ENCODE data around the gene CCDC32. TPM values are rescaled to one million over a fixed set of nuclear protein-coding genes. Genes with fewer than 3 reads are reported as not detected.

CCDC32 gene
- total RNA-seq, 2 experiments from 2014 or later = 28.6 to 29.2 TPM

GRCh38 chr15:40565333-40566238 is 744 bp upstream of the CCDC32 start:
- Mint-ChIP-seq H3K4me1 (ENCODE audit: low read depth) (peaks cover 51% of the 10 kb centered on the region), H3K4me3 (peak overlapping the region; percentile 96), H3K27me3 (peaks cover 2% of the 10 kb centered on the region), H3K9me3 (no peaks in the 10 kb centered on the region), H3K27ac (peak overlapping the region; percentile 92), H3K36me3 (peaks cover 7% of the 10 kb centered on the region)
- intact Hi-C loops (cut with micrococcal nuclease) = loop anchor here (1.0 to 5.0 kb wide), 6 partner anchors 29 to 717 kb away; partner anchors contain the start of genes C15orf62, DNAJC17, KNL1 and RAD51
- ChIA-PET POLR2A (interaction anchor here (0.6 kb wide), 1 partner anchor 12 kb away, joined by 4 read pairs; no protein-coding TSS in a partner anchor), CTCF (interaction anchor here (0.9 to 1.7 kb wide), 5 partner anchors 10 to 365 kb away, joined by 3 to 6 read pairs (median 4); partner anchors contain the start of gene KNL1)
- DNase-seq = peak; percentile 18

DNA sequence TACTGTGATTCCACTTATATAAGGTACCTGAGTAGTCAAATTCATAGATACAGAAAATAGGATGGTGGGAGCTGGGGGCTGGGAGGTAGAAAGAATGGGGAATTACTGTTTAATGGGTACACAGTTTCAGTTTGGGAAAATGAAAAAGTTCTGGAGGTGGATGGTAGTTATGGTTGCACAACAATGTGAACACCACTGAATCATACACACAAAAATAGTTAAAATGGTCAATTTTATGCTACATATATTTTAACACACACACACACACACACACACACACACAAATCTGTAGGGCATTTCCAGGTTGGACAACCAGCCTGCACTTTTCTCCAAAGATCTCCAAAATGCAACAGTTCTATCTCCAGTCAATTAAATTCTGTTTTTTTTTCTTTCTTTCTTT is 1.4 kb downstream of the CCDC32 start:
- Mint-ChIP-seq H3K36me3 (peaks cover 10% of the 10 kb centered on the region), H3K4me1 (ENCODE audit: low read depth) (peaks cover 50% of the 10 kb centered on the region), H3K27me3 (peaks cover 2% of the 10 kb centered on the region), H3K9me3 (no peaks in the 10 kb centered on the region), H3K4me3 (peak overlapping the region; percentile 40), H3K27ac (no peak overlapping the region)
- ChIA-PET POLR2A (no interaction called here), CTCF (interaction anchor here (0.6 to 1.2 kb wide), 3 partner anchors 27 to 131 kb away, joined by 3 to 4 read pairs (median 3); partner anchors contain the start of gene RAD51)
- DNase-seq = no peak
- intact Hi-C loops (cut with micrococcal nuclease) = no loop called here

DNA sequence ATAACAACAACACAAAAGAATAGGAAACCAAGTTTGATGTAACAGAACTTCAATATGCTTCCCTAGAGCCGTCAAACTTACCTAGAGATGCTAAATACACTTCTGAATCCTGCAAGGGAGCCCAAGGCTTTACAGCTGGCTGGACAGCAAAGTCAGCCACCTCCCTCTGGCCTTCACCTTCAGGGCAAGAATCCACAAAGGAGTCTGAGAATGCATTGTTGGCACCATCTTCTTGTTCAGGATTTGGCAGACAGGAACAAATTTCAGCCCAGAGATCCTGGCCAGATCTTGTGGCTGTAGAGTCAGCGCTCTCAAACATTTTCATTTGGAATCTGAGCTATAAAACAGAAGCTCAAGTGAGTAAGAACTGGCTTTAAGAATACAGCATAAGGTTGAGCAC is 2.2 kb downstream of the CCDC32 start:
- H3K27ac Mint-ChIP-seq = no peak overlapping the region
- H3K4me1 Mint-ChIP-seq (ENCODE audit: low read depth) = peaks cover 53% of the 10 kb centered on the region
- peaks cover 2% of the 10 kb centered on the region for H3K27me3 Mint-ChIP-seq
- DNase-seq = no peak
- intact Hi-C loops (cut with micrococcal nuclease) = no loop called here
- ChIA-PET POLR2A (no interaction called here), CTCF (interaction anchor here (0.6 to 1.2 kb wide), 3 partner anchors 27 to 132 kb away, joined by 3 to 4 read pairs (median 3); partner anchors contain the start of gene RAD51)
- no peak overlapping the region for H3K4me3 Mint-ChIP-seq
- H3K36me3 Mint-ChIP-seq = peaks cover 11% of the 10 kb centered on the region
- no peaks in the 10 kb centered on the region for H3K9me3 Mint-ChIP-seq

DNA sequence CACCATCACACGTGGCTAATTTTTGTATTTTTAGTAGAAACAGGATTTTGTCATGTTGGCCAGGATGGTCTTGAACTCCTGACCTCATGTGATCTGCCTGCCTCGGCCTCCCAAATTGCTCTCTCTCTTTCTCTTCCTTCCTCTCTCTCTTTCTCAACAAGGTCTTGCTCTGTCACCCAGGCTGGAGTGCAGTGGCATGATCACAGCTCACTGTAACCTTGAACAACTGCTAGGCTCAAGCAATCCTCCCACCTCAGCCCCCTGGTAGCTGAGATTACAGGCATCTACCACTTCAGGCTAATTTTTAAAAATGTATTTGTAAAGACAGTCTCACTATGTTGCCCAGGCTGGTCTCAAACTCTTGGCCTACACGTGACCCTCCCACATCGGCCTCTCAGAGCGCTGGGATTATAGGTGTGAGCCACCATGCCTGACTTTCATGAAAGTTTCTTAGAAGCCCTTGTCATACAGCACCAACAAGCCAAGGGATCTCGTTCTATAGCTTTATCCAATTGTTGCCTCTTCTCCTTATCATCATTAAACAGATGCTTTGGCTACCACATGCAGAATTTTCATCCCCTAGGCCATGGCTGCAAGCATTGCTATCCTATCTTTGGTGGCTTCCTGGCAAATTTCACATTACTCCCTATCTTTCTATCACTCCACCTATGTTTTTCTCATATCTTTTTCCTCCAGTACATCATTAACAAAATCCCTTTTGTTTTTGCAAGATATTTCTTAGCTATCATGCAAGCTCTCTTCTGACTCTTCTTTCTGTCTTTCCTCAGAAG is 5.7 kb downstream of the CCDC32 start:
- DNase-seq = no peak
- ChIA-PET POLR2A (interaction anchor here (0.7 kb wide), 1 partner anchor 10 kb away, joined by 3 read pairs; the partner anchor contains the start of gene RPUSD2), CTCF (interaction anchor here (1.3 kb wide), 1 partner anchor 52 kb away, joined by 3 read pairs; no protein-coding TSS in a partner anchor)
- intact Hi-C loops (cut with micrococcal nuclease) = no loop called here
- H3K4me3 Mint-ChIP-seq = no peak overlapping the region
- no peaks in the 10 kb centered on the region for H3K27me3 Mint-ChIP-seq
- peaks cover 30% of the 10 kb centered on the region for H3K36me3 Mint-ChIP-seq
- H3K27ac Mint-ChIP-seq = no peak overlapping the region
- H3K4me1 Mint-ChIP-seq (ENCODE audit: low read depth) = peaks cover 40% of the 10 kb centered on the region
- no peaks in the 10 kb centered on the region for H3K9me3 Mint-ChIP-seq

- H3K36me3 Mint-ChIP-seq = peaks cover 33% of the 10 kb centered on the region
- ChIA-PET CTCF (interaction anchor here (0.6 kb wide), 1 partner anchor 17 kb away, joined by 4 read pairs; no protein-coding TSS in a partner anchor), POLR2A (no interaction called here)
- no peak overlapping the region for H3K4me3 Mint-ChIP-seq
- no peaks in the 10 kb centered on the region for H3K9me3 Mint-ChIP-seq
- no peak overlapping the region for H3K27ac Mint-ChIP-seq
- no peak for DNase-seq
- H3K27me3 Mint-ChIP-seq = no peaks in the 10 kb centered on the region
- intact Hi-C loops (cut with micrococcal nuclease) = no loop called here
- peaks cover 20% of the 10 kb centered on the region for H3K4me1 Mint-ChIP-seq (ENCODE audit: low read depth)
These were observed 9.0 kb downstream of the CCDC32 start for GRCh38 chr15:40555876-40556275.

DNA sequence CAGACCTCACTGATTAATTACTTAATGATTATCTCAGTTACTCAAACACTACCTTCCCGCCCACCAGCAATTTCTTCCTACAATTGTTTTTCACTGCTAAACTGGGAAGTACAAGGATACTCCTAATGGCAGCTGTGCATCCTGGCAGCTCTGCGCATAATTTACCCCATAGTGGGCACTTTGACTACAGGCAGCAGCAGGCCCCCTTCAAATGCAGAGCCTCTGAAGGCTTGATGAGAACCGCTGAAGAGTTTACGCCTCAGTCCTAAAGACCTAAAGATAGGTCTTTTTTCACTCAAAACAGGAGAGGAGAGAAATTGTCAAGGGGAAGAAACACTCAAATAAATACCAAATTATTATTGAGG is 10.7 kb downstream of the CCDC32 start:
- ChIA-PET POLR2A (no interaction called here), CTCF (no interaction called here)
- DNase-seq = no peak
- no peaks in the 10 kb centered on the region for H3K27me3 Mint-ChIP-seq
- peaks cover 40% of the 10 kb centered on the region for H3K36me3 Mint-ChIP-seq
- no peak overlapping the region for H3K27ac Mint-ChIP-seq
- peaks cover 11% of the 10 kb centered on the region for H3K4me1 Mint-ChIP-seq (ENCODE audit: low read depth)
- no peak overlapping the region for H3K4me3 Mint-ChIP-seq
- intact Hi-C loops (cut with micrococcal nuclease) = no loop called here
- no peaks in the 10 kb centered on the region for H3K9me3 Mint-ChIP-seq

DNA sequence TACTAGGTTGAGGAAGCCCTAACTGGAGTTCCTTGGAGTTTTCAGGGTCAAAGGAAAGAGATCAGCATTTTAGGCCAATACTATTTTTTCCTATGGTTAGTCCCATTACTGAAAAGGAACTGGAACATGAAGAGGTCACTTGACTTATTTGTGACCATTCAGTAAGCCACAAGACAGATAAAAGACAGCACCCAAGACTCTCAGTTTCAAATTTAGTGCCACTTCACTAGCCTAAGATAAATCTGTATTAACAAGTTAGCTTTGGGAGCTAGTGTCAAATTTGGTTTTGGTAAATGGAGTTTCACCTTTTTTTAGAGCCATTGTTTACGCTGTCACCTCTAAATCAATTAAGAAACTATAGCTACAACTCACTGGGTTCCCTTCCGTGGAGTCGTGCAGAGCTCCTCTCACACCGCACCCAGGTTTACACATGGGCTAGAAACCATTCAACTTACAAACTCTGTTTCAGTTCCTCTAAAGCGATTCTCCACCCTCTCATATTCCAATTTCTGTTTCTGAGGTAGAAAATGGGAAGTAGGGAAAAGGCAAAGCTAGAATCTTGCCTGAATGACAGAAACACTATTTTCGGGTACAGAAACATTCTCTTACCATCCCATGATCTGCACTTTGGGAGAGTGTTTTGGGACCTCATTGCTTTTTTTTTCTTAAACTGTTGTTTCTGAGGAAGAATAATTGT is 14.4 kb downstream of the CCDC32 start:
- H3K4me1 Mint-ChIP-seq (ENCODE audit: low read depth) = no peaks in the 10 kb centered on the region
- H3K36me3 Mint-ChIP-seq = peaks cover 24% of the 10 kb centered on the region
- POLR2A ChIA-PET = no interaction called here
- intact Hi-C loops (cut with micrococcal nuclease) = no loop called here
- no peaks in the 10 kb centered on the region for H3K27me3 Mint-ChIP-seq
- DNase-seq = no peak
- CTCF ChIA-PET = interaction anchor here (0.7 kb wide), 1 partner anchor 18 kb away, joined by 3 read pairs; no protein-coding TSS in a partner anchor
- H3K9me3 Mint-ChIP-seq = no peaks in the 10 kb centered on the region
- H3K27ac Mint-ChIP-seq = no peak overlapping the region
- H3K4me3 Mint-ChIP-seq = no peak overlapping the region

- POLR2A ChIA-PET = no interaction called here
These were observed 14.9 kb downstream of the CCDC32 start for GRCh38 chr15:40549894-40550293.

GRCh38 chr15:40548610-40549009 is 16.2 kb downstream of the CCDC32 start:
- peaks cover 21% of the 10 kb centered on the region for H3K36me3 Mint-ChIP-seq
- DNase-seq = no peak
- H3K27me3 Mint-ChIP-seq = no peaks in the 10 kb centered on the region
- ChIA-PET CTCF (interaction anchor here (1.0 to 1.3 kb wide), 2 partner anchors 41 to 211 kb away, joined by 4 to 6 read pairs; no protein-coding TSS in a partner anchor), POLR2A (no interaction called here)
- intact Hi-C loops (cut with micrococcal nuclease) = no loop called here
- no peak overlapping the region for H3K4me3 Mint-ChIP-seq
- no peaks in the 10 kb centered on the region for H3K9me3 Mint-ChIP-seq
- H3K27ac Mint-ChIP-seq = no peak overlapping the region
- H3K4me1 Mint-ChIP-seq (ENCODE audit: low read depth) = no peaks in the 10 kb centered on the region

More at GRCh38 chr15:40549894-40550293, 14.9 kb downstream of the CCDC32 start:
- H3K9me3 Mint-ChIP-seq = no peaks in the 10 kb centered on the region
- intact Hi-C loops (cut with micrococcal nuclease) = no loop called here
- H3K36me3 Mint-ChIP-seq = peaks cover 22% of the 10 kb centered on the region
- no peak for DNase-seq
- H3K4me1 Mint-ChIP-seq (ENCODE audit: low read depth) = no peaks in the 10 kb centered on the region
- no peak overlapping the region for H3K4me3 Mint-ChIP-seq
- H3K27ac Mint-ChIP-seq = no peak overlapping the region
- CTCF ChIA-PET = no interaction called here
- no peaks in the 10 kb centered on the region for H3K27me3 Mint-ChIP-seq

DNA sequence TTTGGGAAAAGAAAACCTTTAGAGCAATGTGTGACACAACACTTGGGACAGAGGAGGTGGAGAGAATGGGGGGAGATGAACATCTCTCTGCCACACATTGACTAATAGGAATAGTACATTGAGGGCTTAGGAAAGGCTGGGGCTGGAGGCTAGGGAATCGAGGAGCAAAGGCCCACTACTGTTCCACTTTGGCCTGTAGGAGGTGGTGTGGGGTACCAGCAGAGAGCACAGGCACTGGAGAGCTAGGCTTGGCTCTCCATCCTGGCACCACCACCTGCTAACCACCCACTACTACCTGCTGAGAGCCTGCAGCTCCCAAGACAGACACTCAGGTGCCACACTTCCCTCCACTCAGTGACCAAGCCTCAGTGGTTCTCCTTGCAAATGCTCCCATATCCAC is 19.4 kb downstream of the CCDC32 start:
- Mint-ChIP-seq H3K36me3 (peaks cover 10% of the 10 kb centered on the region), H3K27ac (no peak overlapping the region), H3K9me3 (no peaks in the 10 kb centered on the region), H3K4me1 (ENCODE audit: low read depth) (no peaks in the 10 kb centered on the region), H3K4me3 (no peak overlapping the region), H3K27me3 (no peaks in the 10 kb centered on the region)
- CTCF ChIA-PET = no interaction called here
- POLR2A ChIA-PET = no interaction called here
- intact Hi-C loops (cut with micrococcal nuclease) = no loop called here
- no peak for DNase-seq

DNA sequence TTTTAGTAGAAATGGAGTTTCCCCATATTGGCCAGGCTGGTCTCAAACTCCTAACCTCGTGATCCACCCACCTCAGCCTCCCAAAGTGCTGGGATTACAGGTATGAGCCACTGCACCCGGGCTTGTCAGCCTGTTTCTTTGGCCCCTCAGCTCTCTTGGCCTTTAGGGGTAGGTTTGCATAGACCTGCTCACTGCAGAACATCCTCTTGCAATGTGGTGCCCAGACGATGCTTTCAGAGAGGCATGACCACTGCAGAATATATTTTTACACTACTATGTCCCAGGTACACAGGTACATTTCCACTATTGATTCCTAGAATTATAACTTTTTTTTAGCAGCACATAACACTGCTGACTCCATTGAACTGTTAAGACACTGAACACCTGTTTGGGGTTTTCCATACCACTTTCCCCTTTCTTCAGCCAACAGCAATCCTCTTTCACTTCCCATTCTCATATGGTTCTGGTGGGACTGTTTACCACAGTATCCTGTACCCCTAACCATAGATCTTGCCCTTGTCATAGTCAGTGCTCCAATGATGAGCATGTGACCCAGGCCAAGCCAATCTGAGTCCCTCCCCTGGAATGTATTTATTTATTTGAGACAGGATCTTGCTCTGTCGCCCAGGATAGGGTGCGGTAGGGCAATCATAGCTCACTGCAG is 21.1 kb downstream of the CCDC32 start:
- Mint-ChIP-seq H3K4me3 (no peak overlapping the region), H3K27me3 (no peaks in the 10 kb centered on the region), H3K36me3 (peaks cover 2% of the 10 kb centered on the region), H3K4me1 (ENCODE audit: low read depth) (no peaks in the 10 kb centered on the region), H3K9me3 (no peaks in the 10 kb centered on the region), H3K27ac (no peak overlapping the region)
- POLR2A ChIA-PET = no interaction called here
- intact Hi-C loops (cut with micrococcal nuclease) = no loop called here
- CTCF ChIA-PET = no interaction called here
- DNase-seq = no peak
